Measurements from ENCODE around the gene KIAA0319L.
"Not testable (repeated sequence)": the region's sequence is repeated elsewhere in the genome, so short reads cannot be mapped to it uniquely, and the experiment has no call there.

KIAA0319L gene

DNA sequence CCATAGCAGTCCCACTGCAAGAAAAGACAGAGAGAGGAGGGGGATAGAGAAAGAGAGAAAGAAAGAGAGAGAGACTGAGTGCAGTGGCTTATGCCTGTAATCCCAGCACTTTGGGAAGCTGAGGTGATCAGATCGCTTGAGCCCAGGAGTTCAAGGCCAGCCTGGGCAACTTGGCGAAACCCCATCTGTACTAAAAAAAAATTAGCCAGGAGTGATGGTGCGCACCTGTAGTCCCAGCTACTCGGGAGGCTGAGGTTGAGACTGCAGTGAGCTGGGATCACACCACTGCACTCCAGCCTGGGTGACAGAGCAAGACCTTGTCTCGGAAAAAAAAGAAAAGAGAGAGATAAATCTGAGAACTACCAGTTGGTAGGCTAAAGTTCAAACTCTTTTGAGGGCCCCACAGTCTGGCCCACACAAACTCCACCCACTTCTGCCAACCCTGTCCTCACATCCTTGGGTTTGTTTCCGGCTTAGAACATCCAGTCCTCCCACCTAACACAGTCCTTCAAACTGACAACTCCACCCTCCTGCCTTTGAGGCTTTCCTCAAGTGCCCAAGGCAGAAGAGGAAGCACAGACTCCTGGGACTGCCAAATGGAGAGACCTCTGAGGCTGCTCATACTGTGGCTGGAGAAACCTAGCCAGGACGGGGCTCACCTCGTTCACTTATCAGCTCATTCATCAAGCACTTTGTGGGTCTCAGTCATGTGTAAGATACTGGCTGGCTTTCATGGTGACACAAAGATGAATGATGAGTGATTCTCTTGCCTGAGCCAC lies 36.0 kb upstream of the KIAA0319L start:
- H3K27ac ChIP-seq (ENCODE audit: low read length) = no peak overlapping the region
- H3K36me3 ChIP-seq (ENCODE audit: control insufficient read depth, low read depth, low read length) = no peaks in the 10 kb centered on the region
- H3K4me1 ChIP-seq (ENCODE audit: control insufficient read depth, low read depth, low read length) = no peaks in the 10 kb centered on the region
- no peak overlapping the region for H3K4me3 ChIP-seq (ENCODE audit: low read length)
- H3K27me3 ChIP-seq (ENCODE audit: control insufficient read depth, insufficient read depth, low read length) = no peaks in the 10 kb centered on the region
- H3K9ac ChIP-seq (ENCODE audit: low read length) = no peak overlapping the region
- no peaks in the 10 kb centered on the region for H3K9me3 ChIP-seq (ENCODE audit: control insufficient read depth, low read depth, low read length)

GRCh38 chr1:35591211-35591610 lies 34.0 kb upstream of the KIAA0319L start:
- Histone ChIP-seq H3K9ac (ENCODE audit: low read length) (no peak overlapping the region), H3K9me3 (ENCODE audit: control insufficient read depth, low read depth, low read length) (no peaks in the 10 kb centered on the region), H3K27ac (ENCODE audit: low read length) (no peak overlapping the region), H3K4me1 (ENCODE audit: control insufficient read depth, low read depth, low read length) (no peaks in the 10 kb centered on the region), H3K27me3 (ENCODE audit: control insufficient read depth, insufficient read depth, low read length) (no peaks in the 10 kb centered on the region), H3K4me3 (ENCODE audit: low read length) (no peak overlapping the region), H3K36me3 (ENCODE audit: control insufficient read depth, low read depth, low read length) (no peaks in the 10 kb centered on the region)

GRCh38 chr1:35590476-35591040 lies 33.4 kb upstream of the KIAA0319L start:
- Histone ChIP-seq H3K9ac (ENCODE audit: low read length) (no peak overlapping the region), H3K36me3 (ENCODE audit: control insufficient read depth, low read depth, low read length) (no peaks in the 10 kb centered on the region), H3K4me1 (ENCODE audit: control insufficient read depth, low read depth, low read length) (no peaks in the 10 kb centered on the region), H3K4me3 (ENCODE audit: low read length) (no peak overlapping the region), H3K27me3 (ENCODE audit: control insufficient read depth, insufficient read depth, low read length) (no peaks in the 10 kb centered on the region), H3K9me3 (ENCODE audit: control insufficient read depth, low read depth, low read length) (no peaks in the 10 kb centered on the region), H3K27ac (ENCODE audit: low read length) (no peak overlapping the region)

DNA sequence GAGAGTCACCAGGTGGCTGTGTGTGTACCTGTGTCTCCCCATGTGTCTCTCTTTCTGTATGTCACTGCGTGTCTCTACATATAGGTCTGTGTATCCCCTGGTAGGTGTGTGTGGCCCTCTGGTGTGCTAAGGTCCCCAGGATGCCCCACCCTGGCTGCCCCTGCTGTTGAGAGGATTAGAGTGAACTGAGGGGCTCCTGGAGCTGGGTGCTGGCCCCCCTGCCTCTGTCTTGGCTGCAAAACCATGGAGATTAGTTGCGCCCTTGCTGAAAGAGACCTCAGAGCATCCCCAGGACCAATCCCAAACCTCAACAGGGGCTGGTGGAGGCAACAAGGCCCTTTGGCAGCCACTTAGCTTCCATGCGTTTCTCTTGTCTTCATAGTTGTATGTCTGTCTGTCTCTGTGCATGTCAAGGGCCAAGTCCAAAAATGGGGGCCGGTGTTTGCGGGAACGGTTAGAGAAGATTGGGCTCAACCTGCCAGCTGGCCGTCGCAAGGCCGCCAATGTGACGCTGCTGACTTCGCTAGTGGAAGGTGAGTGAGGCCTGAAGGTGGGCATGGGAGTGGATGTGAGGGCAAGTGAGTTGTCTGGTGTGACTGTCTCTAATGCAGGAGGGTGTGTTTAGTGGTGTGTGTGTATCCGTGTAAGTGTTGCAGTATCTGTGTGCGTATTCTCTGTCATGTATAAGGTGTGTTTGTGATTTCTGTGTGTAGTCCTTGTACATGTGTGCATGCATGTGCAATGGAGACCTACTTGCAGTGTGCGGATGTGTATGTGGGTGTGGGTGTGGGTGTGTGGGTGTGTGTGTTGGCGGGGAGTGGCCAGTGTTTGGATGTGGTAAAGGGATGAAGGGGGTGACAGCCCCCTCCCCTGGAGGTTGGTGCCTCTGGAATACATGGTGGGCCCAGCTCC lies 32.6 kb upstream of the KIAA0319L start:
- H3K9ac ChIP-seq (ENCODE audit: low read length) = no peak overlapping the region
- H3K27me3 ChIP-seq (ENCODE audit: control insufficient read depth, insufficient read depth, low read length) = no peaks in the 10 kb centered on the region
- no peaks in the 10 kb centered on the region for H3K4me1 ChIP-seq (ENCODE audit: control insufficient read depth, low read depth, low read length)
- no peaks in the 10 kb centered on the region for H3K36me3 ChIP-seq (ENCODE audit: control insufficient read depth, low read depth, low read length)
- no peak overlapping the region for H3K27ac ChIP-seq (ENCODE audit: low read length)
- H3K4me3 ChIP-seq (ENCODE audit: low read length) = no peak overlapping the region
- no peaks in the 10 kb centered on the region for H3K9me3 ChIP-seq (ENCODE audit: control insufficient read depth, low read depth, low read length)

DNA sequence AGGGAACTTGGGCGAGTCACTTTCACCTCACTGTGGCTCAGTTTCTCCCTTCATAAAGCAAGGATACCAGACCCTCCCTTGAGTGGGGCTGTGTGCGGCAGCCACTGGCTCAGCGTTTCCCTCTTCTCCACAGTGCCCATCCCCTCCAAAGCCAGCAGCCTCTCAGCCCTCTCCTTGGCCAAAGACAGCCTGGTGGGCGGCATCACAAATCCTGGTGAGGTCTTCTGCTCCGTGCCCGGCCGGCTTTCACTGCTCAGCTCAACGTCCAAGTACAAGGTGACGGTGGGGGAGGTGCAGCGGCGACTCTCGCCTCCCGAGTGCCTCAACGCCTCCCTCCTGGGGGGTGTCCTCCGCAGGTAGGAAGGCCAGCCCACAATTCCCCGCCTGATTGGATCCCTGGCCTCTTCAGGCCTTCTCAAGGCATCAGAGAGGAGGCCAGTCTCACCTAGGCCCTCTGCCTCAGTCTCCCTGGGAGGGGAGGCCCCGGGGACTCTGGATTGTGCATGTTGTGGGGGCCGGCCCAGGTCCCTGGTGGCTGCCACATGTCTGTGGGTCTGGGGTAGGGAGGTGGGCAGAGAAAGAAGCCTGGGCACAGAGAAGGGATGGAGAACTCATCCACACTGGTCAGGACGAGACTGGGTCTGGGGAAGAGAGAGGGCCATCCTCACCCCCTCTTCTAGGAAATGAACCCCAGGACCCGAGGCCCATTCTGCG lies 31.2 kb upstream of the KIAA0319L start:
- Histone ChIP-seq H3K9me3 (ENCODE audit: control insufficient read depth, low read depth, low read length) (no peaks in the 10 kb centered on the region), H3K27me3 (ENCODE audit: control insufficient read depth, insufficient read depth, low read length) (no peaks in the 10 kb centered on the region), H3K36me3 (ENCODE audit: control insufficient read depth, low read depth, low read length) (no peaks in the 10 kb centered on the region), H3K4me1 (ENCODE audit: control insufficient read depth, low read depth, low read length) (no peaks in the 10 kb centered on the region), H3K9ac (ENCODE audit: low read length) (no peak overlapping the region), H3K4me3 (ENCODE audit: low read length) (no peak overlapping the region), H3K27ac (ENCODE audit: low read length) (no peak overlapping the region)

DNA sequence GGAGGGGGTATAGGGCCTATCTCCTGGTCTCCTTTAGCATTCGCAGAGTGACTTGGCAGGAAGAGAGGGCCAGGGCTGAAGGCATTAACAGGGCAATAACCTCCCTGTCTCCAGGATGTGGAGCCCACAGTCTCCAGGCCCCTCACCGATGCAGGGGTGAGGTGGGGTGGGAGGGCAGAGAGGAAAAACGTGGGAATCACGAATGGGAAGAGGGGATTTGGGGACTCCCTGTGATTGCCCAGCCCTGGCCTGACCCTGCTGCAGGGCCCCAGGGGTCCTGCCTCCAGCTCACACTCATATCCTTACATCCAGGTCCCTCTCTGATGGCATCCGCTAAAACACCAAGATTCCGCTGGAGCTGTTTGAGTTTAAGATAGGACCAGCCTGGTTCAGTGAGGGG lies 30.5 kb upstream of the KIAA0319L start:
- no peaks in the 10 kb centered on the region for H3K4me1 ChIP-seq (ENCODE audit: control insufficient read depth, low read depth, low read length)
- no peaks in the 10 kb centered on the region for H3K9me3 ChIP-seq (ENCODE audit: control insufficient read depth, low read depth, low read length)
- H3K4me3 ChIP-seq (ENCODE audit: low read length) = no peak overlapping the region
- H3K27ac ChIP-seq (ENCODE audit: low read length) = no peak overlapping the region
- no peak overlapping the region for H3K9ac ChIP-seq (ENCODE audit: low read length)
- no peaks in the 10 kb centered on the region for H3K27me3 ChIP-seq (ENCODE audit: control insufficient read depth, insufficient read depth, low read length)
- no peaks in the 10 kb centered on the region for H3K36me3 ChIP-seq (ENCODE audit: control insufficient read depth, low read depth, low read length)

DNA sequence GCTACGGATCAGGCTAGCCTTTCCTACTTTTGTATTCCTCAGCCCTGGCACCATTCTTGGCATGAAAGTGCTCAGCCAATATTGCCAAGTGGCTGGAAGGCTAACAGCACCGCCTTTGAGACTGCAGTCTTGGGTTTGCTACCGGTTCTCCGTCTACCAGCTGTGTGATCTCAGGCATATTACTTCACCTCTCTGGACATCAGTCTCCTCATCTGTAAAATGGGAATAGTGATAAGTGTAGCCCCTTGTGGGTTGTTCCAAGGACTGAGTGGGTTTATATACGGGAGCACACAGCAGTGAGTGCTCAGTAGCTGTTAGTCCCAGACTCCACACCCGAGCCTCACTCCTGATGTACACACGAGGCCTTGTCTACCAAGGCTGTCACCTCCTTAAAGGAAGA lies 29.6 kb upstream of the KIAA0319L start:
- Histone ChIP-seq H3K27me3 (ENCODE audit: control insufficient read depth, insufficient read depth, low read length) (no peaks in the 10 kb centered on the region), H3K4me3 (ENCODE audit: low read length) (no peak overlapping the region), H3K27ac (ENCODE audit: low read length) (no peak overlapping the region), H3K9me3 (ENCODE audit: control insufficient read depth, low read depth, low read length) (no peaks in the 10 kb centered on the region), H3K9ac (ENCODE audit: low read length) (no peak overlapping the region), H3K4me1 (ENCODE audit: control insufficient read depth, low read depth, low read length) (no peaks in the 10 kb centered on the region), H3K36me3 (ENCODE audit: control insufficient read depth, low read depth, low read length) (no peaks in the 10 kb centered on the region)

DNA sequence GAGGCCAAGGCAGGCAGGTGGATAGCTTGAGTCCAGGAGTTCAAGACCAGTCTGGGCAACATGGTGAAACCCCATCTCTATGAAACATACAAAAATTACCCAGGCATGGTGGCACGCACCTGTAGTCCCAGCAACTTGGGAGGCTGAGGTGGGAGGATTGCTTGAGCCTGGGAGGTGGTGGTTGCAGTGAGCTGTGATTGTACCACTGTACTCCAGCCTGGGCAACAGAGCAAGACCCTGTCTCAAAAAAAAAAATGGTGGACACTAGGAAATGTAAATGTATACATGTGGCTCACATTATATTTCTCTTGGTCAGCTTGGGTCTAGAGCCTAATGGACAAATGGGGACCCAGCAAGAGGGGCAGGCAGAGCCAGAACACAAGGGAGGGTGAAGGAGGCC lies 28.6 kb upstream of the KIAA0319L start:
- H3K36me3 ChIP-seq (ENCODE audit: control insufficient read depth, low read depth, low read length); H3K27ac ChIP-seq (ENCODE audit: low read length); H3K4me3 ChIP-seq (ENCODE audit: low read length); H3K4me1 ChIP-seq (ENCODE audit: control insufficient read depth, low read depth, low read length); H3K9ac ChIP-seq (ENCODE audit: low read length); H3K9me3 ChIP-seq (ENCODE audit: control insufficient read depth, low read depth, low read length); H3K27me3 ChIP-seq (ENCODE audit: control insufficient read depth, insufficient read depth, low read length): not testable (repeated sequence)

GRCh38 chr1:35585281-35585680 lies 28.1 kb upstream of the KIAA0319L start:
- Histone ChIP-seq H3K27me3 (ENCODE audit: control insufficient read depth, insufficient read depth, low read length) (no peaks in the 10 kb centered on the region), H3K9me3 (ENCODE audit: control insufficient read depth, low read depth, low read length) (no peaks in the 10 kb centered on the region), H3K9ac (ENCODE audit: low read length) (no peak overlapping the region), H3K4me1 (ENCODE audit: control insufficient read depth, low read depth, low read length) (no peaks in the 10 kb centered on the region), H3K36me3 (ENCODE audit: control insufficient read depth, low read depth, low read length) (no peaks in the 10 kb centered on the region), H3K27ac (ENCODE audit: low read length) (no peak overlapping the region), H3K4me3 (ENCODE audit: low read length) (no peak overlapping the region)

DNA sequence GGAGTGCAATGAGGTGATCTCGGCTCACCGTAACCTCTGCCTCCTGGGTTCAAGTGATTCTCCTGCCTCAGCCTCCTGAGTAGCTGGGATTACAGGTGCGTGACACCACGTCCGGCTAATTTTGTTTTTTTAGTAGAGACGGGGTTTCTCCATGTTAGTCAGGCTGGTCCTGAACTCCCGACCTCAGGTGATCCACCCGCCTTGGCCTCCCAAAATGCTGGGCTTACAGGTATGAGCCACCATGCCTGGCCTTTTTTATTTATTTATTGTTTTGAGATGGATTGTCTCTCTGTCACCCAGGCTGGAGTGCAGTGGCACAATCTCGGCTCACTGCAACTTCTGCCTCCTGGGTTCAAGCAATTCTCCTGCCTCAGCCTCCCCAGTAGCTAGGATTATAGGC lies 24.4 kb upstream of the KIAA0319L start:
- not testable (repeated sequence) for H3K27ac ChIP-seq (ENCODE audit: low read length); H3K4me1 ChIP-seq (ENCODE audit: control insufficient read depth, low read depth, low read length); H3K4me3 ChIP-seq (ENCODE audit: low read length); H3K36me3 ChIP-seq (ENCODE audit: control insufficient read depth, low read depth, low read length); H3K9ac ChIP-seq (ENCODE audit: low read length); H3K9me3 ChIP-seq (ENCODE audit: control insufficient read depth, low read depth, low read length)
- peaks cover 32% of the 10 kb centered on the region for H3K27me3 ChIP-seq (ENCODE audit: control insufficient read depth, insufficient read depth, low read length)

- no peak overlapping the region for H3K9ac ChIP-seq (ENCODE audit: low read length)
- peaks cover 4% of the 10 kb centered on the region for H3K4me1 ChIP-seq (ENCODE audit: control insufficient read depth, low read depth, low read length)
- H3K9me3 ChIP-seq (ENCODE audit: control insufficient read depth, low read depth, low read length) = no peaks in the 10 kb centered on the region
- no peak overlapping the region for H3K27ac ChIP-seq (ENCODE audit: low read length)
- no peak overlapping the region for H3K4me3 ChIP-seq (ENCODE audit: low read length)
- H3K36me3 ChIP-seq (ENCODE audit: control insufficient read depth, low read depth, low read length) = no peaks in the 10 kb centered on the region
- H3K27me3 ChIP-seq (ENCODE audit: control insufficient read depth, insufficient read depth, low read length) = peaks cover 38% of the 10 kb centered on the region
Observed at GRCh38 chr1:35580949-35581388, 23.8 kb upstream of the KIAA0319L start.
